GM18520 (cell line): Measurements from ENCODE around the gene CXCL17.
"Not testable (repeated sequence)": the region's sequence is repeated elsewhere in the genome, so short reads cannot be mapped to it uniquely, and the experiment has no call there.

Experiments
- ATAC-seq: cut with Tn5 transposase; IDR thresholded peaks from one replicate; pipeline ENCODE4 v1.9.1; 2021; ENCODE audit not compliant: unreplicated experiment

CXCL17 gene, protein sequence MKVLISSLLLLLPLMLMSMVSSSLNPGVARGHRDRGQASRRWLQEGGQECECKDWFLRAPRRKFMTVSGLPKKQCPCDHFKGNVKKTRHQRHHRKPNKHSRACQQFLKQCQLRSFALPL

DNA sequence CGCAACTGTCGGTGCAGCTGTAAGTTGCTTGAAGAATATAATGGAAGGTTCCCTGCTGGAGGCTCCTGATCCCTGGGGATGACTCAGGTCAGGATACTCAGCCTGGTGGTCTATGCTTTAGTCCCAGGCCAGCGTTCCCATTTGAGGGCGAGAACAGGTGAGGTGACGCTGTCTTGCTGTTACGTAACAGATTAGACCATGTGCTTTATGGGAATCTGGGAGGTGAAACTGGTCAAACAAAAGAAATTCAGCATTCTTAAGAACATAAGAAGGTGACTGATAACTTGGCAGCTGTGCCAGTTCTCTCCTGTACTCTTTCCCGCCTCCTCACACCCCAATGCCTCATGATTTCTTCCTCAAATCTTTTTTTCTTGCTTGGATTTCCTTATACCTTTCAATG is at the start of gene CXCL17:
Gene CXCL17 (minus strand): TSS at position 114 of the 400 bp plus-strand sequence. CDS start 114 bp downstream, outside the sequence.
- no peak for ATAC-seq

DNA sequence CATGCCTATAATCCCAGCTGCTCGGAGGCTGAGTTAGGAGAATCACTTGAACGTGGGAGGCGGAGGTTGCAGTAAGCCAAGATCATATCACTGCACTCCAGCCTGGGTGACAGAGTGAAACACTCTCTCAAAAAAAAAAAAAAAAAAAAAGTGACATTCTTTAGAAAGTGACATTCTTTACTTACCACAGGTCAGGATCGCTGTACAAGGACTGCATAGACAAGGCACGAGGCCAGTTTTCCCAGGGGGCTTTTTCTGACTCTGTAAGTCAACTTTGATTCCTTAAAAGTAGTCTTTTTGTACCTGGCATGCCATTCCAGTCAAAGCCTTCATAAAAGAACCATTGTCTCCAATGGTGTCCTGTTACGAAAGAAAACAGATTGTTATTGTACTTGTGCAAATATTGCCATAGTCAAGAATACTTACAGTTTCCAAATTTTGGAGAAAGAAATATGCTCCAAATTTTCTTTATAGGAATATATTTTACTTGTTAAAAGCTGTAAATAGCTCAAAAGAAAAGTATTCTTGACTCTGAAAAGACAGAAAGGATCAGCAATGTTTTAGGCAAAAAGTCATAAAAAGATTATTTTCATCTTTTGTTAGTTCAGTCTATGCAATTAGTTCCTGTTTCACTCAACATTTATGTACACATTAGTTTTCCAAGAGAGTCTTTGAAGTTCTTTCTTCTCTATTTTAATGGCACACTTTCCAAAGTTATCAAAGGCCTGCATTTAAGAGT is 46.2 kb upstream of the CXCL17 start:
- no peak for ATAC-seq

DNA sequence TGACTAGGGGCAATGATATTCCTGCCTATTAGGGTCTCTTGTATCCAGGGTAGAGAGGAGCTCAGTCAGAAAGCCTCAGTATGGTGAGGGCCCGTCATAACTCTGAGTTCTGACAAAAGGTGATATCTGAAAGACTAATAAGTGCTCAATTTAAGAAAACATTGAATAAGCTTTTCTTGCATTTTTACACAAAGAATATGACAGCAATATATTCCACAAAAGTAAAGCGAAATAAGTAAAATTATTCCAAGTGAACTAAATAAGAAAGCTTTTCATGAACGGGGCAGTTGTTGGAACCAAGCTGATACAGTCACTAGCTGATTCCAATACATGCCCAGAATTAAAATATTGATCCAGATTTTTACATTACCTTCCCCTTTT is 45.0 kb upstream of the CXCL17 start:
- ATAC-seq: no peak

DNA sequence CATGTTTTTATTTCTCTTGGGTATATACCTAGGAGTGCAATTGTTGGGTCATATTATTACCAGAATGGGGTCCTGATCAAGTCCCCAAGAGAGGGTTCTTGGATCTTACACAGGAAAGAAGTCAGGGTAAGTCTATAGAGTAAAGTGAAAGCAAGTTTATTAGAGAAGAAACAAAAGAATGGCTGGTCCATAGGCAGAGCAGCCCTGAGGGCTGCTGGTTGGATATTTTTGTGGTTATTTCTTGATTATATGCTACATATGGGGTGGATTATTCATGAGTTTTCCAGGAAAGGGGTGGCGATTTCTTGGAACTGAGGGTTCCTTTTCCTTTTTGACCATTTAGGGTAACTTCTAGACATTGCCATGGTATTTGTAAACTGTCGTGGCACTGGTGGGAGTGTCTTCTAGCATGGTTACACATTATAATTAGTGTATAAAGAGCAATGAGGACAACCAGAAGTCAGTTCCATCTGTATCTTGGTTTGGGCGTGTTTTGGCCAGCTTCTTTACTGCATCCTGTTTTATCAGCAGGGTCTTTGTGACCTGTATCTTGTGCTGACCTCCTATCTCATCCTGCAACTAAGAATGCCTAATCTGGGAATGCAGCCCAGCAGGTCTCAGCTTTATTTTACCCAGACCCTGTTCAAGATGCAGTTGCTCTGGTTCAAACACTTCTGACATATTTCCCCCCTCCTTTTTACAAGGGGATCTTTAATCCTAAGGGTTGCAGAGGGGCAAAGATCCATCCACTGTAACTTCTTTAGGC is 44.5 kb upstream of the CXCL17 start:
- no peak for ATAC-seq

DNA sequence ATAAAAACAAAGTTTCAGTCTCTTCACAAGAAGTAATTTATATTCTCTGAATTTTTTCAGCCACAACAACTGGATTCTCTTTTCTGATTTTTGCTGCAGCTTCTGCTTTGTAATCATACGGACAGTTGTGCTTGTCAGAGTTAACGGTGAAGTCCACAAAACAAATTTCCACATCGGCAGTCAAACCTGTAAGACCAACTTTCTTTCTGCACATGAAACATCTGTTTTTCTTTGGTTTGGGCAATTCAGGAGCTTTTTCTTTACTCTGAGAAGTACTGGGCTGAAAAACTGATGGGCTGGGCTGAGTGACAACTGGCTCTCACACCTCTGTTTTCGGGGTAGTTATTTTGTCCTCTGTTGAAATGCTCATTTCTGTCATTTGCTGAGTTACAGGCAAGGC is 42.3 kb upstream of the CXCL17 start:
- ATAC-seq: not testable (repeated sequence)

DNA sequence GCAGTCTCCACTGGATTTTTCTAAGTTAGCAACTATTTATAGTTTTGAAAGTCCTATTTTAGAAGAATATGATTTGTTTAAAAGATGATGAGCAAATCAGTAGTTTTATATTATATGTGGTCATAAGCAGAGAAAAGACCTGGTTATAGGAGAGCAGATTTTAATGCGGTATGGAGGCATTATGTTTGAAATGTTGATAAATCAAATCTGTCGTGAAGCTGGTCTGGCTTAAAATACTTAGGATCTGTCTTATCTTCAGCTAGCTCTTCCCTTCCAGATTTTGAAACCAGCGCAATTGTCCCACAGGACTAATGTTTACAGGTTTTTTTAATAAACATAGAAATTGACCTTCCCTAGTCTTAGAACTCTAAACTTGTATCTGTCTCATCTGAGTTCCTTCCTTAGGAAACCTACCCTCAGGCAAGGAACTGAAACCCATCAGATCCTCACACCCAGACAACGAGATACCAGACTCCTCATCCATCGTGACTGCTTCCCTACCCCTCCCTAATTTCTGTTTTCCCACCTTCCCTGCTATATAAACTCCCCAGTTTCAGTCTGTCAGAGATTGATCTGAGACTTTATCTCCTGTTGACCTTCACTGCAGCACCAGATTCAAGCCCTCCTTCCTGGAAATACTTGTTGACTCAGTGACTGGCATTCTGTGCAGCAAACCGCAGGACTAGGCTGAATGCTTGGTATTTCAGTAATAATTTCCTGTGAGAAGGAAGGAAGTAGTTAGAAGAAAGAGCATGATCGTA is 37.8 kb upstream of the CXCL17 start:
- ATAC-seq: no peak

DNA sequence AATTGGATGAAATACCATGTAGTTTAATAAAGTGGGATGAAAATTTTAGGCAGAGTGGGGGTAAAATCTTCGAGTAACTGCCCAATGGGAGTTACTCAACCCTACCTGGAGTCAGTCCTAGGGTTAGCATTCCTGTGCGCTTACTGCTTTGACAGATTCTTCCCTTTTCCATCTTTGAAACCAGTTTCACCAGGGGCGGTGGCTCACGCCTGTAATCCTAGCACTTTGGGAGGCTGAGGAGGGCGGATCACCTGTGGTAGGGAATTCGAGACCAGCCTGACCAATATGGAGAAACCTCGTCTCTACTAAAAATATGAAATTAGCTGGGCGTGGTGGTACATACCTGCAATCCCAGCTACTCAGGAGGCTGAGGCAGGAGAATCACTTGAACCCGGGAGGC is 37.0 kb upstream of the CXCL17 start:
- ATAC-seq: no peak

DNA sequence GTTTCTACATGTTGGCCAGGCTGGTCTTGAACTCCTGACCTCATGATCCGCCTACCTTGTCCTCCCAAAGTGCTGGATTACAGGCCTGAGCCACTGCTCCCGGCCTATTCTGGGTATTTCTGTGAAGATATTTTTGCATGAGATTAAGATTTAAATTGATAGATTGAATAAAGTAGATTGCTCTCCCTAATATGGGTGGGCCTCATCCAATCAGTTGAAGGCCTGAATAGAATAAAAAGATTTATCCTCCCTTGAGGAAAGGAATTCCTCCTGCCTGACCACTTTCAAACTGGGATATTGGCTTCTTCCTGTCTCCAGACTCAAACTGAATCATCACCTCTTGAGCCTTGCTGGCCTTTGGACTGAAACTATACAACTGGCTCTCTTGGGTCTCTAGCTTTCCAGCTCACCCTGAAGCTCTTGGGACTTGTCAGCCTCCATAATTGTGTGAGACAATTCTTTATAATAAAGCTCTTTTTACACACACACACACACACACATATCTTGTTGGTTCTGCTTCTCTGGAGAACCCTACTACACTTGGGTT is 36.1 kb upstream of the CXCL17 start:
- ATAC-seq: no peak

DNA sequence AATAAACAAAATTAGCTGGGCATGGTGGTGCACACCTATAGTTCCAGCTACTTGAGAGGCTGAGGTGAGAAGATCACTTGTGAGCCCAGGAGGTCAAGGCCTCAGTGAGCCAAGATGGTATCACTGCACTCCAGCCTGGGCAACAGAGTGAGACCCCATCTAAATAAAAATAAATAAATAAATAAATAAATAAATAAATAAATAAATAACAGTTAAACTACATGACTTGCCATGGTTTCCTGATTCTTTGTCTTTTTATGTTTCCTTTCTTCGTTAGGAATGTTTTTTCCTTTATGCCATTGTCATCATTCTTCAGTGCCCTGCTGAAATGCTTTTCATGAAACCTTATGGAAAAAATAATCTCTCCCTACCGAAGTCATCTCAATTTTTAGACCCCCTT is 35.2 kb upstream of the CXCL17 start:
- no peak for ATAC-seq

DNA sequence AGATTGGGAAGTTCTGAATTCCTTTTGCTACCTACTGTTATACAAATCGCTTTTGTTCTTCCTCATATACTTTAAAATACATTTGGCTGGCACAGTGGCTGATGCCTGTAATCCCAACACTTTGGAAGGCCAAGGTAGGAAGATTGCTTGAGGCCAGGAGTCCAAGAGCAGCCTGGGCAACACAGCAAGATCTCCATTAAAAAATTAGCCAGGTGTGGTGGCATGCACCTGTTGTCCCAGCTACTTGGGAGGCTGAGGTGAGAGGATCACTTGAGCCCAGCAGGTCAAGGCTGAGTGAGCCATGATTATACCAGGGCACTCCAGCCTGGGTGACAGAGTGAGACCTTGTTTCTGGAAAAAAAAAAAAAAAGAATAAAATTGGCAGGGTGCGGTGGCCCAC is 34.4 kb upstream of the CXCL17 start:
- no peak for ATAC-seq

DNA sequence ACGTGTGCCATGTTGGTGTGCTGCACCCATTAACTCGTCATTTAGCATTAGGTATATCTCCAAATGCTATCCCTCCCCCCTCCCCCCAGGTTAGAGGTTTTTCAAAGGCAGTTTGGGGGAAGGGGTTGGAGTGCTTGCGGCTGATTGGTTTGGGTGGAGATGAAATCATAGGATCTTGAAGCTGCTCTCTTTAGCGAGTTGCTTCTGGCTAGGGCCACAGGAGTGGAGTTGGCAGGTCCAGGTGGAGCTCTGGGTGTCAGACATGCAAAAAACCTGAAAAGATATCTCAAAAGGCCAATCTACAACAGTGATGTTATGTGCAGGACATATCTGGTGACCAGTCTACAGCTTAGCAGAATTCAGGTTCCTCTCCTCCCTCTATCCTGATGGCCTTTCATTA is 32.6 kb upstream of the CXCL17 start:
- no peak for ATAC-seq

DNA sequence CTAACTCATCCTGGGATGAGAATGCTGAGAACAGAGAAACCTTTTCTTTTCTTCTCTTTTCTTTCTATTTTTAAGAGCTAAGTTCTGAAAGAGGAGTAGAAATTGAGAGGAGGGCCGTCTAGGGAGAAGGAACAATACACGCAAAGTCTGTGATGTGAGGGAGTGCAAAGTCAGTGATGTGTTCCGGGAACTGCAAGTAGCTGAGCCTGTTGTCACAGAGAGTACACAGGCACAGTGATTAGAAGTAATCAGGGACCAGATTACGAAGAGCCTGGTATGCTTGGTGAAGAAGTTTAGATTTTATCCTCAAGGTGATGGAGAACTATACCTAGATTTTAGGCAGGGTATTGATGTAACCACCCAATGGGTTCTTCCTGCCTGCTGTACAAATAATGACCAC is 32.0 kb upstream of the CXCL17 start:
- ATAC-seq: no peak

DNA sequence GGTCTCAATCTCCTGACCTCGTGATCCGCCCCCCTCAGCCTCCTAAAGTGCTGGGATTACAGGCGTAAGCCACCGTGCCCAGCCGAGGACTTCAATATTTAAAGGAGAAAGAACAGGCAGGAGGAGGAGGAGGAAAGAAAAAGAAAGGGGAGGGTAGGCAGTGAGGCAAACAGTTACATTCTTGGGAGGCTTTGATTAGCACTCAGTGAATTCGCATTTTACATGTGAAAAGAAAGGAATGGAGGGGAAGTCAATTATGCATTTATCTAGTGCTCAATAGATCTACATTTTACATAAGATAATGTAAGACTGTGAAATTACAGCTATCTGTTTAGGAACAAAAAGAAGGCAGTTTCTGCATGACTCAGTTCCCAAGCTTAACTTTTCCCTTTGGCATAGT is 30.9 kb upstream of the CXCL17 start:
- no peak for ATAC-seq

DNA sequence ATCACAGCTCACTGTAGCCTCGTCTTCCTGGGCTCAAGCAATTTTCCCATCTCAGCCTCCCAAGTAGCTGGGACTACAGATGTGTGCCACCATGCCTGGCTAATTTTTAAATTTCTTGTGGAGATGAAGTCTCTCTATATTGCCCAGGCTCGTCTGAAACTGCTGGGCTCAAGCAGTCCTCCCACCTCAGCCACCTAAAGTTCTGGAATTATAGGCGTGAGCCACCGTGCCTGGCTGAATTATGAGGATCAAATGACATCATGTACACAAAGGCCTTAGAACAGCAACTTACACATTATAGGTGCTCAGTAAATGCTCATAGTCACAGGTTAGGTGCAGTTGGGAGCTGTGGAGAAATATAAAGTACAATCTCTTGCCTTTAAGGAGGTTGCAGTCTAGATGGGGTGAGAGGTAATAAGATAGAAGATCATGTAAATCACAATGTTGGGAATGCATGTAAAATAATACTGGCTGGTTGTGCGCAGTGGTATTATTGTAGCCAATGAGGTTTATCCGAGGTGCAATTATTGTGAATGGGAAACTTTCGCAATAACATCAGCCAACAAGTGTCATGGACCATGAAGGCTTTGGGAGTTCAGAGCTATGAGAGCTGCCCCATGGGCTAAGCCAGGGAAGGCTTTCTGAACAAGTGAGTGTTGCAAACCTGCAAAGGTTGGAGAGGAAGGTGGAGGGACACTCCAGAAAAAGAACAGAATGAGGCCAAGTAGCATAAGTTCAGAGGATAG is 29.8 kb upstream of the CXCL17 start:
- no peak for ATAC-seq

DNA sequence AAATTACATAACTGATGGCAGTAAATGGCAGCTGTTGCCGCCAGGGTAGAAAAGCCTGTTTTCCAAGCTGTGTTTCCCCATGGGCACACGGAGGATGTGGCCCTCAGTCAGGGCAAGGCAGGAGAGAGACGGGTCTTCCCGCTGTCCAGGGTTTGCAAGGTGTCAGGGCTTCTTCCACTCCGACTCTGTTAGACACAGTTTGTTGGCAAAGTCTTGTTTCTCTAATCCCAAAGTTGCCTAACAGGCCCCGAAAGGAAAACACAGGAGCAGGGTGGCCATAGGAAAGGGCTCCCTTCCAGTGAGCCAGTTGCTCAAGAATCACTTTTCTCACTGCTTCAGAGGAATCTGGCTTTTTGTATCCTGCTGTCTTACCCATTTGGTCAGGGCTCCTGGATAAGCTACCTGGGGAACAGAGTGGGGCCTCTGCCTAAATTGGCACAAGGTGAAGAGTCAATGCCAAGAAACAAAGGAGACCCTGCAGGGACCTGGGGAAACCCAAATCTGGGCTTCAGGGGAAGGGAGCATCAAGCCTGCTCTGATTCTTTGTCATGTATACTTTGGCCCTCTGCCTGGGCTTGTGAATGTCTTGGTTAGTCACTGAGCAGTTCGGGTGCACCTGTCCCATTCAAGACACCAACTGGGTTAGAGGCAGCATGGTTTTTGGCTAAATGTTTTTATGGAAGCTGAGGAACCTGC is 29.0 kb upstream of the CXCL17 start:
- no peak for ATAC-seq

DNA sequence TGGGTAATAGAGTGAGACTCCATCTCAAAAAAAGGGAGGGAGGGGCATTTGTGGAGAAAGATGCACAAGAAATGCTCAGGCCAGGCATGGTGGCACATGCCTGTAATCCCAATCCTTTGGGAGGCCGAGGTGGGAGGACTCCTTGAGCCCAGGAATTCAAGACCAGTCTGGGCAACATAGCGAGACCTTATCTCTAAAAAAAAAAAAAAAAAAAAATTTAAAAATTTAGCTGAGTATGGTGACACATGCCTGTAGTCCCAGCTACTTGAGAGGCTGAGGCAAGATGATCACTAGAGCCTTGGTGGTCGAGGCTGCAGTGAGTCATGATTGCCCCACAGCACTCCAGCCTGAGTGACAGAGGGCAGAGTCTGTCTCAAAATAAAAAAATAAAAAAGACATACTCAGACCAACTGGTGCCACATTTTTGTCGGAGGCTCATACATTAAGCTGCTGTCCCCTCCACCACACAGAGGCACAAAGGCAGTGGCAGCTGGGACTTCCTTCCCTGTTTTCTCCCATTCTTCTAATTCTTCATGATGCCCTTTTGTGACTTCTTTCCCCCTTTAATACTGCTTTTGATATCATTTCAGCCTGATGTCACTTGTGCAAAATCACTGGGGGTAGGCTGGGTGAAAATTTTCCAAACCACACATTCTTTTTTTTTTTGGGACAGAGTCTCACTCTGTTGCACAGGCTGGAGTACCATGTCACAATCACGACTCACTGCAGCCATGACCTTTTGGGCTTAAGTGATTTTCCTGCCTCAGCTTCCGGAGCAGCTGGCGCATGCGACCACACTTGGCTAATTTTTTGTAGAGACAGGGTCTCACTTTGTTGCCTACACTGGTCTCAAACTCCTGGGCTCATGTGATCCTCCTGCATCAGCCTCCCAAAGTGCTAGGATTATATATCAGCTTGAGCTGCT is 26.8 kb upstream of the CXCL17 start:
- ATAC-seq: no peak

DNA sequence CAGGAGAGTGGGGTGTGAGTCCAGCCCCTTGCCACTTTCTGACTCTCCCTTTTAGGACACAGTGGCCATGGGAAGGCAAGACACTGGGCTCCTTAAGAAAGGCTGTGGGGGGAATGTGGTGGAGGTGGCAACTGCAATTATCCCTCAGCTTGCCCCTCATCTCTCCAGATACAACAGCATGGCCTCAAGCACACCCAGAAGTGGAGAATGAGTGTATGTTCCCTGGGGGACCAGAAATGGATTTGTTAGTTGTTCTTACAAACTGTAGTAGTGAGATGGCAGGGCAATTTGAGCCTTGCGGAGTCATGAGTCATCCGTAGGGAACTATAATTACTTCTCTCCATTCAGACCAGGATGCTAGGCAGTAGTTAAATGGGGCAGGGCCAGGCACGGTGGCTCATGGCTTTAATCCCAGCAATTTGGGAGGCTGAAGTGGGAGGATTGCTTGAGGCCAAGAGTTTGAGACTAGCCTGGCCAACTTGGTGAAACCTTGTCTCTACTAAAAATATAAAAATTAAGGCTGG is 25.6 kb upstream of the CXCL17 start:
- no peak for ATAC-seq

DNA sequence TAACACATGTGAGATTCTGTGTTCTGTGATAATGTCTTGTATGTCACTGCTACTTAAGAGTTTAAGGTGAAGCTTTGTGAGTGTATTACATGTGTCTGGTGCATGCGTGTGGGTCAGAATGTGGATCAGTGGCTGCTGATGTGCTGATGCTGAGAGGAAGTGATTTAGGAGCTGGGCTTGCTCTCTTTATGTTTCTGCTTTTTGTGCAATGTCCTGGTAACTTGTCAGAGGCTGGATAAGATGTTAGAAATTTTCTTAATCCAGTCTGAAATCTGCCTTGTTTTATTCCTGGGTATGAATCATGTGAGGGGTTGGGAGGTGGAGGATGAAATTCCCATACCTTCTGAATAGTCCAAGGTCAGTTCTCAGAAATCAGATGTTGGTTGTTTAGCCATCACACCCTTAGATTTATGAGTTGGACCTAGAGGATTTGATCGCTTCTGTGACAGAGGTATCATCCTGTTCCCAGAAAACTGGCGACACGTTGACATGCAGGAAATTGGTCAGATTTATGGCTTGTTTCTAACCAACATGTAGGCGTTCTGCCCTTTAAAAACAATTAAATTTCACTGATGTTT is 24.5 kb upstream of the CXCL17 start:
- no peak for ATAC-seq
